DOHH2 (cell line): Measurements from ENCODE around the gene KRTAP12-4.

Experiments
- CTCF ChIP-seq: fragments of 200-600 bp; sonication (generic); IDR thresholded peaks from one replicate; pipeline ENCODE4 v1.5.1; 2014; ENCODE audit warnings: antibody characterized with exemption, mild to moderate bottlenecking, low read depth, low read length; ENCODE audit not compliant: poor library complexity, severe bottlenecking
- EZH2phosphoT487 ChIP-seq: fragments of 200-600 bp; sonication (generic); IDR thresholded peaks from 2 replicates; pipeline ENCODE4 v1.6.1; 2017; ENCODE audit warnings: borderline replicate concordance, mild to moderate bottlenecking, antibody characterized with exemption, low read length, moderate library complexity, mixed read lengths

GRCh38 chr21:44618504-44618903 is 36.0 kb downstream of the KRTAP12-4 start:
- no peak for TF ChIP-seq CTCF
- TF ChIP-seq EZH2phosphoT487: no peak
